SIG-M5 treated with dmso at 0.1 percent for 504 hours (cell line): ENCODE data around the gene PRELID3B.
"Not testable (repeated sequence)": the region's sequence is repeated elsewhere in the genome, so short reads cannot be mapped to it uniquely, and the experiment has no call there.

ENCODE experiments used
- DNase-seq: peaks from one replicate; lab custom pipeline; 2025; ENCODE audit not compliant: unreplicated experiment; lab: John Stamatoyannopoulos, UW

The PRELID3B gene

DNA sequence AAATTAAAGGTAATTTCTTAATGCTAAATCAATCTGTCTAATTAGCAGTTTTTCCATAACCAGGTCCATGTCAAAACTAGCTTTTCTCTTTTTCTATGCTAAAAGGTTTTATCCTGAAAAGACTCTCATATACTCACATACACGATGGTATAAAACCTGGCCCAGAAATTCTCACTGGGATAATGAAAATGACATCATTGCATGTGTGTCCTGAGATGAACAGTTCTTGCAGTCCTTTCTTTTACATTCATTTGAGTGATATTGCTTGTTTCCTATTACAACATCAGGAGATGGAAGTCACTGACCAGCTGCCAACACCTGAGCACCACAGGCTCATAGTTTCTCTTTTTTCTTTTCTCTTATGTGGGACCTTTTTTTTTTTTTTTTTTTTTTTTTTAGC lies 7.9 kb upstream of the PRELID3B start:
- DNase-seq: no peak

- no peak for DNase-seq
Observed at GRCh38 chr20:59048681-59049030, 6.1 kb upstream of the PRELID3B start.

GRCh38 chr20:59047938-59048680 lies 5.5 kb upstream of the PRELID3B start:
- DNase-seq: peak; percentile 8

GRCh38 chr20:59046862-59047261 lies 4.3 kb upstream of the PRELID3B start:
- no peak for DNase-seq

GRCh38 chr20:59044796-59045195 lies 2.2 kb upstream of the PRELID3B start:
- no peak for DNase-seq

GRCh38 chr20:59044295-59044694 lies 1.7 kb upstream of the PRELID3B start:
- DNase-seq: no peak

GRCh38 chr20:59043698-59044097 lies 1.1 kb upstream of the PRELID3B start:
- DNase-seq: no peak

GRCh38 chr20:59042796-59043631 lies 428 bp upstream of the PRELID3B start:
- peak; percentile 92 for DNase-seq

GRCh38 chr20:59041487-59041886 lies 1.1 kb downstream of the PRELID3B start:
- DNase-seq: not testable (repeated sequence)

- no peak for DNase-seq
Observed at GRCh38 chr20:59040667-59041066, 1.9 kb downstream of the PRELID3B start.

GRCh38 chr20:59039233-59039632 lies 3.4 kb downstream of the PRELID3B start:
- DNase-seq: peak; percentile 13

DNA sequence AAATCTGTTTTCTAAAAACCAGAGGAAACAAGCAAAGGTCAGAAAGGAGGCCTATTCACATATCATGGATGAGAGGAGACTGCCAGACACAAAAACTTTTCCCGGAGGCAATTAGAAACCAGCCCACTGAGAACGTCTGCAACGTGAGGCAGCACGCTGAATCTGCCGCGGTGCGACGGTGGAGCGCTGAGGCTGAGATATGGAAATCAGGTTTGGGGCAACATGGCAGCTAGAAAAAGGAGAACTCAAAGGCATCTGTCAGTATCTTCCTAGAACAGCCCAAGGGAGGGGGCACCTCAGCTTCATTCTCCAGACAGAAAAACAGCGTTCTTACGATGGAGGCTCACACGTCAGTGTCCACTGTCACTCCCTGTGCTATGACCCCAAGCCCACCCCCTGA lies 5.2 kb downstream of the PRELID3B start:
- DNase-seq: no peak

DNA sequence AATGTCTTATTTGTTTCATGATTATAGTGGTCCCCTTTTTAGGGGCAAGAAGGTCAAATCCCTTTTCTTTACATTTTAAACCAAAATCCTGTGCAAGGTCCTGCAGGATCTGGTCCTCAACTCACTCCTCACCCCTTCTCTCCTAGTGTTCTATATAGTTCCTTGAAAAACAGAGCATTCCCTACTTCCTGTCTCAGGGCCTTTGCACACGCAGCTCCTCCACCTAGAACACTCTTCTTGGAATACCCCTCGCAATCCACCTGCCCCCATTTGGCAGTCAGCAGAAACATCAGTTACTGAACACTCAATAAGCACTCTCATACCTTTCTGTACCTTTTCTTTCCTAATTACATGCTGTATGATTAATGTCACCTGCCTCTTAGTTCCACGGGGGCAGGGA lies 7.2 kb downstream of the PRELID3B start:
- DNase-seq: no peak

GRCh38 chr20:59033616-59034165 lies 8.9 kb downstream of the PRELID3B start:
- no peak for DNase-seq

DNA sequence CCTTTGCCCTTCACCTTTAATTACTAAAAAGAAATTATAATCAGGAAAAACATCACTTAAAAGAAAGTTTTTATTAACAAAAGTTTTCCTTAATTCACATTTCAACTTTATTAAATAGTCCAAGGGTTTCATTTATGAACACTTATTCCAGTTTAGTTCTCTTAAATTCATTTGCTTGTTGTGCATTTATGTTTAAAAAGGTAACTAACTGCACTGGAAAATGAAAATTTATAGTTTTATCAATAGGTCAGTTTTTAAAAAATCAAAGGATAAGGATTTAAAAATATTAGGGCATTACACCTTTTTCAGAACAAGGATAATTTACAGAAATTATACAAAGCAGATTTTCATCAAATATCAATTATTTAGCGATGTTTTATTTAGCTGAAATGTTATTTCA lies 9.5 kb downstream of the PRELID3B start:
- DNase-seq: no peak

DNA sequence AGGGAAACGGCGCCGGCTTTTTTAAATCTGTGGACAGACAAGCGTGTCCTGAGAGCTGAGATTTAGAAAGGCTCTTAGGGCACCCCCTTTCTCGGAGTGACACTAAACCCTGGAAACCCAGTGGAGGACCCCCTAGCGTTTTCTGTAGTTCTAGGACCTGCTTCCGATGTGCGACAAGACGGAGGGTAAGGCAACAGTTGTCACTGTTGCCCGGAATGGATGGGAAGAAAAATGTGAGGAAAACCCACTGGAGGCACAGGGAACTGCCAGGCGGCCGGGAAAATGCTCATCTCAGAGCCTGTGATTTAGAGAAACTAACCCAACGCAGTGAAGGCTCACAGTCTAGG lies 9.9 kb downstream of the PRELID3B start:
- no peak for DNase-seq

GRCh38 chr20:59032023-59032712 lies 10.4 kb downstream of the PRELID3B start, which contains the start of gene ATP5F1E:
ATP5F1E (minus strand) TSS chr20:59032335; CDS start chr20:59032251, 84 bp downstream.
- peak; percentile 98 for DNase-seq

- DNase-seq: no peak
Observed at GRCh38 chr20:59031564-59032022, 11.0 kb downstream of the PRELID3B start.

DNA sequence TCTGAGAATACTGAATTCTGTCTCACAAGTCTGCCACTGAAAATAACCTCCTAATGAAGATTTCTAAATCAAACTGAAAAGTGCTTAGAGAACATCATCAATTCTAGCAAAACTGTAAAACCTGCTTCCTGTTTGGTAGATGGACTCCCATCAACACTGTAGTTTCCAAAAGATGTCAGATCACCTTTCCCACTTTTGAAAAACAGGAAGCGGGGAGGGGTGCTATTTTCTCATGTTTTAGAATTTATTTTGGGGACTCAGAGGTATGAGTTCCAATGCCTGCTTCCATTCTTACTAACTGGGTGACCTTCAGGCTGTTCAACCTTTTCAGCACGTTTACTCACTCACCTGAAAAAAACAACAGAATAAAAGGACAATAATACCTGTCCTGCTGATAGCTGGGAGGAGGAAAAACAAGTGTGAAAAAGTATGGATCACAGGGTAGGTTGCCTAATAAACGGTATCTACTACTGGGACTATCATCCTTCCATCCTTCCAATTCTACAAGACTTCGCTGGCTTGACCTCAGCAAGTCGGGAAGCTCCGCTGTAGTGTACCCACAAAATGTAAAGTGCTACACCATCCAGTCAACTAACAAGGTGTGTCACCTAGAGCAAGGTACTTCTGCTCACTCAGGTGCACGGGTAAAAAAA lies 11.5 kb downstream of the PRELID3B start:
- DNase-seq: peak; percentile 16

DNA sequence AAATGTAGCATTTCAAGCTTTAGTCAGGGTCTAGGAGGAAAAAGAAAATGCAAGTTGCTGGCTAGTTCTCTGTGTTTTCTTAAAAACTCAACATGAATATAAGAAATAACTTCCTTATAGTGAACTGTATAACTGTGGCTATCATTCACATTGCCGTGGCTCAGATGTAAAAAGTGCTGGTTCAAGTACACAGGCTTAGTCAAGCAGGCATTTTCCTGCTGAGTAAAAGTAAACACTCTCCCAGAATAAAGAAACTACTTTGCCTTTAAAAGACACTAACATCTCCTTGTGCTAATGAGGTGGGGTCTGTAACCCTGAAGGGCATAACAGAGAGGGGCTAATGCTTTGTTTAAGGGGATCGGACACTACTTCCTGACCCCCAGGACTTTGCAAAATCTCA lies 13.8 kb downstream of the PRELID3B start:
- no peak for DNase-seq
